HepG2 (cell line): ENCODE results near the gene ZFPM1. TPM values are rescaled to one million over a fixed set of nuclear protein-coding genes. Genes with fewer than 3 reads are reported as not detected.

Experiments
- CHD4 ChIP-seq: fragments of 200-600 bp; sonication (generic); IDR thresholded peaks from 2 replicates; pipeline ENCODE4 v1.7.0; 2017; ENCODE audit warnings: mild to moderate bottlenecking, low read length, borderline replicate concordance
- CREM ChIP-seq, 2 experiments: sonication (generic) in 1 of 2; formaldehyde crosslinking in 1 of 2; IDR thresholded peaks; 2 replicates each; pipeline versions ENCODE4 v1.4.0 to v1.6.1; 2016 to 2020; ENCODE audit warnings: antibody characterized with exemption in 1 of 2, mild to moderate bottlenecking in 1 of 2, missing genetic modification reagents in 1 of 2
- MIER2 ChIP-seq: IDR thresholded peaks from 2 replicates; pipeline ENCODE4 v1.6.1; 2016; ENCODE audit warnings: missing biosample characterization, missing genetic modification reagents
- PHB2 ChIP-seq: fragments of 450-650 bp; IDR thresholded peaks from 2 replicates; pipeline ENCODE4 v1.6.1; 2018; ENCODE audit not compliant: partially characterized antibody
- PHF8 ChIP-seq: sonication (generic); formaldehyde crosslinking; IDR thresholded peaks from 2 replicates; pipeline ENCODE4 v1.5.0; 2020; ENCODE audit warnings: missing genetic modification reagents
- RXRA ChIP-seq: sonication (generic); formaldehyde crosslinking; IDR thresholded peaks from 2 replicates; pipeline ENCODE4 v1.5.1; 2020; ENCODE audit warnings: missing genetic modification reagents
- SMC3 ChIP-seq: IDR thresholded peaks from 2 replicates; pipeline ENCODE4 v1.6.1; 2011; ENCODE audit warnings: low read length, improper control_type of control experiment
- U2AF2 ChIP-seq: fragments of 200-400 bp; formaldehyde crosslinking; IDR thresholded peaks from 2 replicates; pipeline ENCODE4 v1.6.1; 2017; ENCODE audit warnings: low read depth, mild to moderate bottlenecking, low read length
- YEATS4 ChIP-seq: sonication (generic); formaldehyde crosslinking; IDR thresholded peaks from 2 replicates; pipeline ENCODE4 v1.4.0; 2020; ENCODE audit warnings: missing genetic modification reagents, borderline replicate concordance
- ZBTB26 ChIP-seq: IDR thresholded peaks from 2 replicates; pipeline ENCODE4 v1.6.1; 2016; ENCODE audit warnings: missing compliant biosample characterization, missing genetic modification reagents, borderline replicate concordance
- ZNF44 ChIP-seq: sonication (generic); formaldehyde crosslinking; IDR thresholded peaks from 2 replicates; pipeline ENCODE4 v1.5.1; 2020; ENCODE audit warnings: mild to moderate bottlenecking, missing genetic modification reagents
- ZNF800 ChIP-seq: sonication (generic); formaldehyde crosslinking; IDR thresholded peaks from 2 replicates; pipeline ENCODE4 v1.4.0; 2020; ENCODE audit warnings: missing genetic modification reagents
- ZSCAN20 ChIP-seq: sonication (generic); formaldehyde crosslinking; IDR thresholded peaks from 2 replicates; pipeline ENCODE4 v1.4.0; 2020; ENCODE audit warnings: missing genetic modification reagents, mild to moderate bottlenecking, borderline replicate concordance
- polyA plus RNA-seq, 8 experiments: library from polyadenylated mRNA; depleted of rRNA in 3 of 8; stranded (reverse) in 7 of 8; unstranded in 1 of 8; fragments of >200 nt; fragmentation: Illumina TruSeq in 4 of 8; extraction: Trizol in 4 of 8; gene quantifications; 2 replicates each; pipeline versions ENCODE4 v1.2.1 to v1.2.3, GENCODE V29; 2011 to 2016; ENCODE audit warnings: low read depth in 4 of 8, missing spikeins in 1 of 8, mixed read lengths in 1 of 8; ENCODE audit not compliant: insufficient read depth in 1 of 8
- total RNA-seq, 5 experiments: library from RNA; depleted of rRNA; stranded (reverse); fragments of >200 nt; fragmentation: Illumina TruSeq; extraction: Trizol; gene quantifications; 2 replicates each; pipeline ENCODE4 v1.2.3, GENCODE V29; 2016; ENCODE audit warnings: low read depth in 1 of 5
- TF ChIP-seq, protein P1 (sequence below): sonication (generic); formaldehyde crosslinking; IDR thresholded peaks from 2 replicates; pipeline ENCODE4 v1.4.0; 2020; ENCODE audit warnings: mild to moderate bottlenecking, missing genetic modification reagents
- TF ChIP-seq, protein P2 (sequence below): sonication (generic); formaldehyde crosslinking; IDR thresholded peaks from 2 replicates; pipeline ENCODE4 v1.8.1; 2023; ENCODE audit warnings: mild to moderate bottlenecking, missing genetic modification reagents
- TF ChIP-seq, protein P3 (sequence below): IDR thresholded peaks from 2 replicates; pipeline ENCODE4 v1.6.1; 2012; ENCODE audit warnings: low read depth, low read length, improper control_type of control experiment

The ZFPM1 gene
- total and polyA plus RNA-seq, 2 of the 13 experiments (the other 11 are each of a cell fraction or from before 2014, with no cell fraction given), result 1.3 to 3.8 TPM

DNA sequence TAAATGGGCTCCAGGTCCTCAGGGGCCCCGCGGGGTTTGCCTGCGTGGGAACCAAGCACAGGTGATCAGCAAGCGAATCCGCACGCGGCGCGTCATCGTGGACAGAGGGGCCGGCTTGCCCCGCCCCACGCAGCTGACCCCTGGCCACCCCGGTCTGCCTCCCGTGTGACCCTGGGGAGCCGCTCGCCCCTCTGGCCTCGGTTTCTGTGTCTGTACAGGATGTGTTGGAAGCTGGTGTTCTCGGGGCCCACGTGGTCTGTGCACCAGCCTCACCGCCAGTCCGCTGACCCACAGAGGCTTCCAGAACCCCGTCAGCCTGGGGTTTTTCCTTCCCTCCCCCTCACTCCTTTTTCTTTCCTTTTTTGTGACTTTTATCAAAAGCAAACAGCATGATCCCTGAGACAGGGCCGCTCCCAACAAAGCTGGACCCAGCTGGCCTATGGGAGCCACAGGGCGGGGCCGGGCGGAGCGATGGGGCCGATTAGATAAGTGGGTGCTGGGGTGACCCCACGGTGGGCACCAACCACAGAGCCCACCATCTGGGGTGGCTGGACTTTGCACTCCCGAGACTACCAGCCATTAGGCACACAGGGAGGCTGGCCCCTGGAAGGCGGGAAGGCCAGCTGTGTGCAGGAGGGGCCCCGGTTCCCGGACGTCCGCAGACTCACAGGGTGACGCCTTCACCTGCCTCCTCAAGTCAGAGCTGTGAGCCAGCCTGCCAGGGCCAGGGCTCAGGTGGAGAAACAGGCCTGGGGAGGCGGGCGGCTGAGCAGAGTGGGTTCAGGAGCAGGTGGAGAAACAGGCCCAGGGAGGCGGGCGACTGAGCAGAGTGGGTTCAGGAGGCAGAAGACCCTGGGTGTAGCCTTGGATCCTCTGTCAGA lies 56.0 kb downstream of the ZFPM1 start (continued):
- TF ChIP-seq, protein P1, sequence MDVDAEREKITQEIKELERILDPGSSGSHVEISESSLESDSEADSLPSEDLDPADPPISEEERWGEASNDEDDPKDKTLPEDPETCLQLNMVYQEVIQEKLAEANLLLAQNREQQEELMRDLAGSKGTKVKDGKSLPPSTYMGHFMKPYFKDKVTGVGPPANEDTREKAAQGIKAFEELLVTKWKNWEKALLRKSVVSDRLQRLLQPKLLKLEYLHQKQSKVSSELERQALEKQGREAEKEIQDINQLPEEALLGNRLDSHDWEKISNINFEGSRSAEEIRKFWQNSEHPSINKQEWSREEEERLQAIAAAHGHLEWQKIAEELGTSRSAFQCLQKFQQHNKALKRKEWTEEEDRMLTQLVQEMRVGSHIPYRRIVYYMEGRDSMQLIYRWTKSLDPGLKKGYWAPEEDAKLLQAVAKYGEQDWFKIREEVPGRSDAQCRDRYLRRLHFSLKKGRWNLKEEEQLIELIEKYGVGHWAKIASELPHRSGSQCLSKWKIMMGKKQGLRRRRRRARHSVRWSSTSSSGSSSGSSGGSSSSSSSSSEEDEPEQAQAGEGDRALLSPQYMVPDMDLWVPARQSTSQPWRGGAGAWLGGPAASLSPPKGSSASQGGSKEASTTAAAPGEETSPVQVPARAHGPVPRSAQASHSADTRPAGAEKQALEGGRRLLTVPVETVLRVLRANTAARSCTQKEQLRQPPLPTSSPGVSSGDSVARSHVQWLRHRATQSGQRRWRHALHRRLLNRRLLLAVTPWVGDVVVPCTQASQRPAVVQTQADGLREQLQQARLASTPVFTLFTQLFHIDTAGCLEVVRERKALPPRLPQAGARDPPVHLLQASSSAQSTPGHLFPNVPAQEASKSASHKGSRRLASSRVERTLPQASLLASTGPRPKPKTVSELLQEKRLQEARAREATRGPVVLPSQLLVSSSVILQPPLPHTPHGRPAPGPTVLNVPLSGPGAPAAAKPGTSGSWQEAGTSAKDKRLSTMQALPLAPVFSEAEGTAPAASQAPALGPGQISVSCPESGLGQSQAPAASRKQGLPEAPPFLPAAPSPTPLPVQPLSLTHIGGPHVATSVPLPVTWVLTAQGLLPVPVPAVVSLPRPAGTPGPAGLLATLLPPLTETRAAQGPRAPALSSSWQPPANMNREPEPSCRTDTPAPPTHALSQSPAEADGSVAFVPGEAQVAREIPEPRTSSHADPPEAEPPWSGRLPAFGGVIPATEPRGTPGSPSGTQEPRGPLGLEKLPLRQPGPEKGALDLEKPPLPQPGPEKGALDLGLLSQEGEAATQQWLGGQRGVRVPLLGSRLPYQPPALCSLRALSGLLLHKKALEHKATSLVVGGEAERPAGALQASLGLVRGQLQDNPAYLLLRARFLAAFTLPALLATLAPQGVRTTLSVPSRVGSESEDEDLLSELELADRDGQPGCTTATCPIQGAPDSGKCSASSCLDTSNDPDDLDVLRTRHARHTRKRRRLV (CRISPR knock-in tag), result peak; percentile 79; the same call in 1 of the 2 replicates
- peak; percentile 71; the same call in 1 of the 2 replicates for TF ChIP-seq YEATS4 (CRISPR knock-in tag)
- TF ChIP-seq CREM (IDR thresholded peaks at IDR 0.05), result peak; percentile 53; the same call in 1 of the 2 replicates
- TF ChIP-seq CREM (CRISPR knock-in tag; IDR thresholded peaks at IDR 0.05), result no peak
- peak; percentile 53; the same call in 1 of the 2 replicates for TF ChIP-seq RXRA (CRISPR knock-in tag)
- TF ChIP-seq ZSCAN20 (CRISPR knock-in tag), result 0 out of 2 replicates have a peak, but pooled peaks have one; percentile 43
- TF ChIP-seq MIER2 (CRISPR knock-in tag), result no peak
- TF ChIP-seq SMC3, result no peak
- TF ChIP-seq, protein P2, sequence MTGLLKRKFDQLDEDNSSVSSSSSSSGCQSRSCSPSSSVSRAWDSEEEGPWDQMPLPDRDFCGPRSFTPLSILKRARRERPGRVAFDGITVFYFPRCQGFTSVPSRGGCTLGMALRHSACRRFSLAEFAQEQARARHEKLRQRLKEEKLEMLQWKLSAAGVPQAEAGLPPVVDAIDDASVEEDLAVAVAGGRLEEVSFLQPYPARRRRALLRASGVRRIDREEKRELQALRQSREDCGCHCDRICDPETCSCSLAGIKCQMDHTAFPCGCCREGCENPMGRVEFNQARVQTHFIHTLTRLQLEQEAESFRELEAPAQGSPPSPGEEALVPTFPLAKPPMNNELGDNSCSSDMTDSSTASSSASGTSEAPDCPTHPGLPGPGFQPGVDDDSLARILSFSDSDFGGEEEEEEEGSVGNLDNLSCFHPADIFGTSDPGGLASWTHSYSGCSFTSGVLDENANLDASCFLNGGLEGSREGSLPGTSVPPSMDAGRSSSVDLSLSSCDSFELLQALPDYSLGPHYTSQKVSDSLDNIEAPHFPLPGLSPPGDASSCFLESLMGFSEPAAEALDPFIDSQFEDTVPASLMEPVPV (CRISPR knock-in tag), result peak; percentile 90
- TF ChIP-seq PHB2, result no peak
- 0 out of 2 replicates have a peak, but pooled peaks have one; percentile 40 for TF ChIP-seq PHF8 (CRISPR knock-in tag)
- peak; percentile 60; the same call in 1 of the 2 replicates for TF ChIP-seq CHD4
- no peak for TF ChIP-seq U2AF2
- TF ChIP-seq, protein P3, sequence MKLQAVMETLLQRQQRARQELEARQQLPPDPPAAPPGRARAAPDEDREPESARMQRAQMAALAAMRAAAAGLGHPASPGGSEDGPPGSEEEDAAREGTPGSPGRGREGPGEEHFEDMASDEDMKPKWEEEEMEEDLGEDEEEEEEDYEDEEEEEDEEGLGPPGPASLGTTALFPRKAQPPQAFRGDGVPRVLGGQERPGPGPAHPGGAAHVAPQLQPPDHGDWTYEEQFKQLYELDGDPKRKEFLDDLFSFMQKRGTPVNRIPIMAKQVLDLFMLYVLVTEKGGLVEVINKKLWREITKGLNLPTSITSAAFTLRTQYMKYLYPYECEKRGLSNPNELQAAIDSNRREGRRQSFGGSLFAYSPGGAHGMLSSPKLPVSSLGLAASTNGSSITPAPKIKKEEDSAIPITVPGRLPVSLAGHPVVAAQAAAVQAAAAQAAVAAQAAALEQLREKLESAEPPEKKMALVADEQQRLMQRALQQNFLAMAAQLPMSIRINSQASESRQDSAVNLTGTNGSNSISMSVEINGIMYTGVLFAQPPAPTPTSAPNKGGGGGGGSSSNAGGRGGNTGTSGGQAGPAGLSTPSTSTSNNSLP, result no peak
- 0 out of 2 replicates have a peak, but pooled peaks have one; percentile 40 for TF ChIP-seq ZNF44 (CRISPR knock-in tag)
- no peak for TF ChIP-seq ZNF800 (CRISPR knock-in tag)
- peak; percentile 57; the same call in 1 of the 2 replicates for TF ChIP-seq ZBTB26 (CRISPR knock-in tag)
